Measurements from ENCODE around the gene NEB. TPM values are rescaled to one million over a fixed set of nuclear protein-coding genes. Genes with fewer than 3 reads are reported as not detected.
A peak's percentile ranks its signal among the peaks of the same experiment; 100 is the strongest.

NEB gene
- total RNA-seq, 5 donors from 2014 or later (not counting 1 experiment from before 2014, with no cell fraction given), result 0.91 to 1.4 (median 1.3) TPM

- ChIA-PET POLR2A (no interaction called here), CTCF (no interaction called here)
- DNase-seq, result peak in 1 of 35 experiments; percentile 18
- Mint-ChIP-seq H3K36me3 (peaks cover 14% of the 10 kb centered on the region), H3K4me3 (no peak overlapping the region), H3K27me3 (no peaks in the 10 kb centered on the region), H3K9me3 (peaks cover 0 to 7% (median 0%) of the 10 kb centered on the region in 3 donors), H3K27ac (no peak overlapping the region), H3K4me1 (peaks cover 22 to 31% (median 22%) of the 10 kb centered on the region in 3 donors)
- H3K36me3 ChIP-seq (ENCODE audit: control insufficient read depth in 2 of 2, extremely low read depth in 1 of 2, insufficient read depth in 1 of 2, low read length in 1 of 2), result no peaks in the 10 kb centered on the region
- H3K27me3 ChIP-seq (replicated peaks in 1 of 2; ENCODE audit: control insufficient read depth in 2 of 2, extremely low read depth in 1 of 2, insufficient read depth in 2 of 2, low read length in 1 of 2), result no peaks in the 10 kb centered on the region
- no peak overlapping the region for H3K27ac ChIP-seq (ENCODE audit: low read length)
- ATAC-seq (replicated peaks in 1 of 4), result no peak
- peaks cover 14 to 25% of the 10 kb centered on the region in 2 experiments for H3K4me1 ChIP-seq (ENCODE audit: control insufficient read depth in 1 of 2, extremely low read depth in 1 of 2, insufficient read depth in 2 of 2, low read length in 2 of 2)
- no peak overlapping the region for H3K4me3 ChIP-seq (ENCODE audit: control insufficient read depth in 1 of 2, extremely low read depth in 1 of 2, low read length in 1 of 2)
- no peaks in the 10 kb centered on the region for H3K9me3 ChIP-seq
- no CpG with 5 or more reads among the region's 1 CpG for WGBS (ENCODE audit: insufficient coverage)
These were observed 101.2 kb downstream of the NEB start for GRCh38 chr2:151632993-151633565.

- DNase-seq (no peak), ATAC-seq (replicated peaks in 1 of 4) (no peak)
- peaks cover 0 to 8% (median 2%) of the 10 kb centered on the region in 3 donors for H3K4me1 Mint-ChIP-seq
- ChIA-PET POLR2A (no interaction called here), CTCF (no interaction called here)
- no peak overlapping the region for H3K4me3 Mint-ChIP-seq
- Histone ChIP-seq H3K9me3 (no peaks in the 10 kb centered on the region), H3K36me3 (ENCODE audit: control insufficient read depth in 2 of 2, extremely low read depth in 1 of 2, insufficient read depth in 1 of 2, low read length in 1 of 2) (no peaks in the 10 kb centered on the region), H3K4me3 (ENCODE audit: control insufficient read depth in 1 of 2, extremely low read depth in 1 of 2, low read length in 1 of 2) (no peak overlapping the region), H3K27me3 (replicated peaks in 1 of 2; ENCODE audit: control insufficient read depth in 2 of 2, extremely low read depth in 1 of 2, insufficient read depth in 2 of 2, low read length in 1 of 2) (peaks cover 0 to 3% of the 10 kb centered on the region in 2 experiments), H3K27ac (ENCODE audit: low read length) (no peak overlapping the region), H3K4me1 (ENCODE audit: control insufficient read depth in 1 of 2, extremely low read depth in 1 of 2, insufficient read depth in 2 of 2, low read length in 2 of 2) (peaks cover 0 to 3% of the 10 kb centered on the region in 2 experiments)
- WGBS (ENCODE audit: insufficient coverage), result no CpG with 5 or more reads among the region's 1 CpG
- peaks cover 20% of the 10 kb centered on the region for H3K36me3 Mint-ChIP-seq
- H3K27me3 Mint-ChIP-seq, result no peaks in the 10 kb centered on the region
- H3K27ac Mint-ChIP-seq, result no peak overlapping the region
- peaks cover 0 to 7% (median 0%) of the 10 kb centered on the region in 3 donors for H3K9me3 Mint-ChIP-seq
These were observed 103.9 kb downstream of the NEB start for GRCh38 chr2:151630372-151630771.

GRCh38 chr2:151627353-151627752, 106.9 kb downstream of the NEB start:
- no peak for ATAC-seq (replicated peaks in 1 of 4)

GRCh38 chr2:151624271-151624670, 110.0 kb downstream of the NEB start:
- Histone ChIP-seq H3K27ac (ENCODE audit: low read length) (no peak overlapping the region), H3K36me3 (ENCODE audit: control insufficient read depth in 2 of 2, extremely low read depth in 1 of 2, insufficient read depth in 1 of 2, low read length in 1 of 2) (no peaks in the 10 kb centered on the region), H3K27me3 (replicated peaks in 1 of 2; ENCODE audit: control insufficient read depth in 2 of 2, extremely low read depth in 1 of 2, insufficient read depth in 2 of 2, low read length in 1 of 2) (peaks cover 0 to 3% of the 10 kb centered on the region in 2 experiments), H3K4me1 (ENCODE audit: control insufficient read depth in 1 of 2, extremely low read depth in 1 of 2, insufficient read depth in 2 of 2, low read length in 2 of 2) (no peaks in the 10 kb centered on the region), H3K9me3 (no peaks in the 10 kb centered on the region), H3K4me3 (ENCODE audit: control insufficient read depth in 1 of 2, extremely low read depth in 1 of 2, low read length in 1 of 2) (no peak overlapping the region)
- no peak for DNase-seq
- H3K9me3 Mint-ChIP-seq, result no peaks in the 10 kb centered on the region
- CTCF ChIA-PET, result no interaction called here
- POLR2A ChIA-PET, result no interaction called here
- H3K27me3 Mint-ChIP-seq, result no peaks in the 10 kb centered on the region
- H3K4me1 Mint-ChIP-seq, result peaks cover 0 to 2% (median 0%) of the 10 kb centered on the region in 3 donors
- H3K27ac Mint-ChIP-seq, result no peak overlapping the region
- no peak for ATAC-seq (replicated peaks in 1 of 4)
- no peak overlapping the region for H3K4me3 Mint-ChIP-seq
- H3K36me3 Mint-ChIP-seq, result peaks cover 14% of the 10 kb centered on the region

More at GRCh38 chr2:151627353-151627752, 106.9 kb downstream of the NEB start:
- Mint-ChIP-seq H3K9me3 (no peaks in the 10 kb centered on the region), H3K36me3 (peaks cover 14% of the 10 kb centered on the region), H3K27me3 (no peaks in the 10 kb centered on the region), H3K4me3 (no peak overlapping the region), H3K27ac (no peak overlapping the region), H3K4me1 (no peaks in the 10 kb centered on the region)
- no peak overlapping the region for H3K27ac ChIP-seq (ENCODE audit: low read length)
- CTCF ChIA-PET, result no interaction called here
- H3K27me3 ChIP-seq (replicated peaks in 1 of 2; ENCODE audit: control insufficient read depth in 2 of 2, extremely low read depth in 1 of 2, insufficient read depth in 2 of 2, low read length in 1 of 2), result peaks cover 0 to 3% of the 10 kb centered on the region in 2 experiments
- H3K9me3 ChIP-seq, result no peaks in the 10 kb centered on the region
- H3K36me3 ChIP-seq (ENCODE audit: control insufficient read depth in 2 of 2, extremely low read depth in 1 of 2, insufficient read depth in 1 of 2, low read length in 1 of 2), result no peaks in the 10 kb centered on the region
- H3K4me1 ChIP-seq (ENCODE audit: control insufficient read depth in 1 of 2, extremely low read depth in 1 of 2, insufficient read depth in 2 of 2, low read length in 2 of 2), result no peaks in the 10 kb centered on the region
- H3K4me3 ChIP-seq (ENCODE audit: control insufficient read depth in 1 of 2, extremely low read depth in 1 of 2, low read length in 1 of 2), result no peak overlapping the region
- no peak for DNase-seq
- WGBS (ENCODE audit: insufficient coverage), result 87% methylated on average over 5 of the region's 6 CpGs
- POLR2A ChIA-PET, result no interaction called here

- H3K9me3 ChIP-seq, result no peaks in the 10 kb centered on the region
- no peak overlapping the region for H3K4me3 ChIP-seq (ENCODE audit: control insufficient read depth in 1 of 2, extremely low read depth in 1 of 2, low read length in 1 of 2)
- H3K36me3 ChIP-seq (ENCODE audit: control insufficient read depth in 2 of 2, extremely low read depth in 1 of 2, insufficient read depth in 1 of 2, low read length in 1 of 2), result no peaks in the 10 kb centered on the region
- H3K4me1 ChIP-seq (ENCODE audit: control insufficient read depth in 1 of 2, extremely low read depth in 1 of 2, insufficient read depth in 2 of 2, low read length in 2 of 2), result no peaks in the 10 kb centered on the region
- H3K27me3 ChIP-seq (replicated peaks in 1 of 2; ENCODE audit: control insufficient read depth in 2 of 2, extremely low read depth in 1 of 2, insufficient read depth in 2 of 2, low read length in 1 of 2), result peaks cover 0 to 3% of the 10 kb centered on the region in 2 experiments
- Mint-ChIP-seq H3K4me3 (no peak overlapping the region), H3K9me3 (no peaks in the 10 kb centered on the region), H3K27ac (no peak overlapping the region), H3K4me1 (peaks cover 0 to 2% (median 0%) of the 10 kb centered on the region in 3 donors), H3K36me3 (peaks cover 14% of the 10 kb centered on the region), H3K27me3 (no peaks in the 10 kb centered on the region)
- POLR2A ChIA-PET, result no interaction called here
- no peak for ATAC-seq (replicated peaks in 1 of 4)
- CTCF ChIA-PET, result interaction anchor here in 1 of 2 donors (0.6 to 1.4 kb wide), 3 partner anchors 11 to 217 kb away, joined by 3 to 5 read pairs (median 3); no protein-coding TSS in a partner anchor
- DNase-seq, result no peak
- no peak overlapping the region for H3K27ac ChIP-seq (ENCODE audit: low read length)
These were observed 110.6 kb downstream of the NEB start for GRCh38 chr2:151623631-151624030.

GRCh38 chr2:151620761-151621160, 113.5 kb downstream of the NEB start:
- H3K27me3 Mint-ChIP-seq, result no peaks in the 10 kb centered on the region
- H3K27ac Mint-ChIP-seq, result no peak overlapping the region
- H3K9me3 Mint-ChIP-seq, result no peaks in the 10 kb centered on the region
- no peak overlapping the region for H3K27ac ChIP-seq (ENCODE audit: low read length)
- no peaks in the 10 kb centered on the region for H3K27me3 ChIP-seq (replicated peaks in 1 of 2; ENCODE audit: control insufficient read depth in 2 of 2, extremely low read depth in 1 of 2, insufficient read depth in 2 of 2, low read length in 1 of 2)
- peaks cover 0 to 2% (median 0%) of the 10 kb centered on the region in 3 donors for H3K4me1 Mint-ChIP-seq
- no peaks in the 10 kb centered on the region for H3K4me1 ChIP-seq (ENCODE audit: control insufficient read depth in 1 of 2, extremely low read depth in 1 of 2, insufficient read depth in 2 of 2, low read length in 2 of 2)
- no peaks in the 10 kb centered on the region for H3K36me3 ChIP-seq (ENCODE audit: control insufficient read depth in 2 of 2, extremely low read depth in 1 of 2, insufficient read depth in 1 of 2, low read length in 1 of 2)
- CTCF ChIA-PET, result interaction anchor here in 1 of 2 donors (0.7 kb wide), 1 partner anchor 33 kb away, joined by 3 read pairs; no protein-coding TSS in a partner anchor
- H3K4me3 ChIP-seq (ENCODE audit: control insufficient read depth in 1 of 2, extremely low read depth in 1 of 2, low read length in 1 of 2), result no peak overlapping the region
- POLR2A ChIA-PET, result no interaction called here
- no CpG with 5 or more reads among the region's 3 CpGs for WGBS (ENCODE audit: insufficient coverage)
- DNase-seq, result no peak
- ATAC-seq (replicated peaks in 1 of 4), result no peak
- no peak overlapping the region for H3K4me3 Mint-ChIP-seq
- peaks cover 6% of the 10 kb centered on the region for H3K36me3 Mint-ChIP-seq
- no peaks in the 10 kb centered on the region for H3K9me3 ChIP-seq

Measured in T-cell (primary cell).